Measurements from ENCODE around the gene ZBTB20.

DNA sequence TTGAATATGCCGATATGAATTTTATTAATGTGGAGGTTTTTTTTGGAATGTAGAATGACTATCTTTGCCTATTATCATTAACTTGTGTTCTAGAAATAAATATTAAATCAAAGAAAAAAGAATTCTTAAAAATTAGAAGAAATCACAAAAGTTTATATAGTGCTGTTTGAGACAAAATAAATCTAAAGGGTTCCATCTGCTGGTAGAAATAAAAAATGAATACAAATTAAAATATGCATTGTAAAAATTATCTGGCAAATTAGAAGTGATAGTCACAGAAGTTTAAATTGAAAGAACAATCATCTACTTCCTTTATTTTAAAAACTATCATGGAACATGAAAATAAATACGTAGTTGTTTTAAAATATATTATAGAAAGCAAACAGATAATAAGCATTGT is 22.7 kb upstream of the ZBTB20 start:
- TF ChIP-seq POLR2A (IDR thresholded peaks at IDR 0.05) = no peak
- TF ChIP-seq, protein P1, sequence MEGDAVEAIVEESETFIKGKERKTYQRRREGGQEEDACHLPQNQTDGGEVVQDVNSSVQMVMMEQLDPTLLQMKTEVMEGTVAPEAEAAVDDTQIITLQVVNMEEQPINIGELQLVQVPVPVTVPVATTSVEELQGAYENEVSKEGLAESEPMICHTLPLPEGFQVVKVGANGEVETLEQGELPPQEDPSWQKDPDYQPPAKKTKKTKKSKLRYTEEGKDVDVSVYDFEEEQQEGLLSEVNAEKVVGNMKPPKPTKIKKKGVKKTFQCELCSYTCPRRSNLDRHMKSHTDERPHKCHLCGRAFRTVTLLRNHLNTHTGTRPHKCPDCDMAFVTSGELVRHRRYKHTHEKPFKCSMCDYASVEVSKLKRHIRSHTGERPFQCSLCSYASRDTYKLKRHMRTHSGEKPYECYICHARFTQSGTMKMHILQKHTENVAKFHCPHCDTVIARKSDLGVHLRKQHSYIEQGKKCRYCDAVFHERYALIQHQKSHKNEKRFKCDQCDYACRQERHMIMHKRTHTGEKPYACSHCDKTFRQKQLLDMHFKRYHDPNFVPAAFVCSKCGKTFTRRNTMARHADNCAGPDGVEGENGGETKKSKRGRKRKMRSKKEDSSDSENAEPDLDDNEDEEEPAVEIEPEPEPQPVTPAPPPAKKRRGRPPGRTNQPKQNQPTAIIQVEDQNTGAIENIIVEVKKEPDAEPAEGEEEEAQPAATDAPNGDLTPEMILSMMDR (IDR thresholded peaks at IDR 0.05) = peak in 5 of 6 experiments; percentile 17 to 69 (median 36)

Data from thyroid gland (tissue), 4 donors.